Cardiac fibroblast (primary cell): ENCODE measurements around the gene GRIN1.
A peak's percentile ranks its signal among the peaks of the same experiment; 100 is the strongest.

ENCODE experiments used
- DNase-seq, 2 donors: peaks; one replicate each; pipeline versions ENCODE4 v3.0.0 to v3.0.0-alpha.2; 2010; ENCODE audit warnings: low read depth in 2 of 2
- H3K4me3 ChIP-seq, 2 donors: replicated peaks in 1 of 2; 1 replicate in 1 of 2; 2 replicates in 1 of 2; pipeline ENCODE4 v1.5.1; 2011; ENCODE audit warnings: low read depth in 2 of 2, low read length in 2 of 2, mild to moderate bottlenecking in 2 of 2, moderate library complexity in 1 of 2
- CTCF ChIP-seq: IDR thresholded peaks from one replicate; pipeline ENCODE4 v1.5.1; 2011; ENCODE audit warnings: low read depth, mild to moderate bottlenecking, low read length, inconsistent platforms

The GRIN1 gene

GRCh38 chr9:137215196-137215986 lies 76.4 kb downstream of the GRIN1 start:
- DNase-seq = no peak
- no peak for TF ChIP-seq CTCF
- no peak overlapping the region for H3K4me3 ChIP-seq

- TF ChIP-seq CTCF = no peak
- no peak for DNase-seq
- H3K4me3 ChIP-seq = no peak overlapping the region
Observed at GRCh38 chr9:137216188-137216965, 77.4 kb downstream of the GRIN1 start.

- peak in 1 of 2 donors; percentile 28 for DNase-seq
- peak overlapping the region in 1 of 2 donors; percentile 19 for H3K4me3 ChIP-seq
- no peak for TF ChIP-seq CTCF
Observed at GRCh38 chr9:137217276-137218211, 78.6 kb downstream of the GRIN1 start.

GRCh38 chr9:137218212-137218753 lies 79.3 kb downstream of the GRIN1 start:
- DNase-seq = no peak
- H3K4me3 ChIP-seq = no peak overlapping the region
- TF ChIP-seq CTCF = no peak
